GM21447 (cell line): Measurements from ENCODE around the gene AKIP1.
"Not testable (repeated sequence)": the region's sequence is repeated elsewhere in the genome, so short reads cannot be mapped to it uniquely, and the experiment has no call there.

Source experiments
- ATAC-seq: cut with Tn5 transposase; IDR thresholded peaks from one replicate; pipeline ENCODE4 v1.9.1; 2021; ENCODE audit not compliant: unreplicated experiment

AKIP1 gene

GRCh38 chr11:8911029-8911823 is at the start of gene AKIP1:
AKIP1 (plus strand) TSS chr11:8911189; CDS start chr11:8911450, 261 bp downstream.
- peak; percentile 75 for ATAC-seq

DNA sequence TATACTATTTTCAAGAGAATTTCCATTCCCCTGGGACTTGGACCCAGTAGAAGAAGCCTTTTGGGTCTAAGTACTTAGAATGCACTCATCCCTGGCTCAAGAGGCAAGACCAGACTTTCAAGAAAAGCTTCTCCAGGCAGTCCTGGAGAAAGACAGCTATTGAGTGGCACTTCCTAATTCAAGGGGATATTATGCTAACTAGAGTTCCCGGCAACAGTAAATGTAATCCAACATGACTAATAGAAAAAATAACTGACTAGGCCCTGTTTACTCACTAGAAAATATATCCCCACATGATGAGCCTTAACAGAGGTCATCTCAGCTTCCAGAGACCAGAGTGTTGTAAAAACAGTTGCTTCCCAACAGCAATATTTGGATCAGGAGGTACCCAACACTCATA is 47.2 kb upstream of the AKIP1 start:
- no peak for ATAC-seq

- ATAC-seq = no peak
Measured at GRCh38 chr11:8865304-8865703, 45.7 kb upstream of the AKIP1 start.

DNA sequence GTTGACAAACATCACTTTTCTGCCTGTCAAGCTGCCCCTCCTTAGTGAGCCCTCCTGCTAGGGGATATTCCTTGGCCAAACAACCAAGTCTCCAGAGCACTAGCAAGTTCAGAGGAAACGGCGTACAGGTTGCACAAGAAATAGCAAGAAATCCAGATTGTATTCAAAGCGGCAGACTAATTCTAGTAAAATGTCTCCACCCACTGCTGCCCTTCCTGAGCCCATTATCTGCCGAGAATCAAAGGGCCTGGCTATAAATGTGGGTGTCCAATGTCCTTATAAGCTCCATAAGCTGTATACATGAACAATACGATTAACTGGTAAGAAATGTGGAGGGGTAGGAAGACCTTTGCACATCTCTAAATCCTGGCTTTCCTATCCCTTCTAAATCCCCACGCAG is 44.0 kb upstream of the AKIP1 start:
- no peak for ATAC-seq

GRCh38 chr11:8867931-8868631 is 42.9 kb upstream of the AKIP1 start:
- ATAC-seq = no peak

DNA sequence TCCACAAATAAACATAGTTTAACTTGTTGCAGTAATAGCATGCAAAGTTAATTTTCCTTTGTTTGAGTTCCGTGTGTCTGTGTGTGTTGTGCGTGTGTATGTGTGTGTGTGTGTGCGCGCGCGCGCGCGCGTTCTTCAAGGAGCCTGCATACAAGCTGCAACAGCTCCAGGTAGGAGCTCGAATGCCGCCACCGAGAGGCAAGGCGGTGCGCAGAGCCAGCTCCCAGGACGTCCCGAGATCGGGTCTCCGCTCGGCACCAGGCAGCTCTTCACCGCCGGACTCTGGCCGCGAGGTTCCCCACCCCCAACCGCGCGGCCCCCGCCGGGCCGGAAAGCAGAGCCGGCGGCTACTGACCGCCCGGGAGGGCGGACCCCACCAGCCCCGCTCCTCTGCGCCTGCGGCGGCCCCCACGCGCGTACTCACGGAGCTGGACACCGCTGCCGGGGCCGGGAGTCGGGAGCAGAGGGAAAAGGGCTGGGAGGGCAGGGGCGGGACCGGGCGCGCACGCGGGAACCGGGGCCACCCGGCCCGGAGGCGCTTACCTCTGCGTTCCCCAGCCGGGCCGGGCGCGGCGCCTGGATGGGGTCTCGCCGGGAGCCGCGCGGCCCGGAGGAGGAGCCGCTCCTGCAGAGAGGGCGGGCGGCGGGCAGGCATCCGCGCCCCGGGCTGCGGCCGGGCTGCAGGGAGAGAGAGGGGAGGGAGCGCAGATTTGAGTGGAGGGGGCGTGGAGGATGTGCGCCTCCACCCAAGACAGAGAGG is 40.4 kb upstream of the AKIP1 start:
- ATAC-seq = no peak

GRCh38 chr11:8871171-8871775 is 39.7 kb upstream of the AKIP1 start:
- no peak for ATAC-seq

- ATAC-seq = no peak
Measured at GRCh38 chr11:8871962-8872361, 39.0 kb upstream of the AKIP1 start.

DNA sequence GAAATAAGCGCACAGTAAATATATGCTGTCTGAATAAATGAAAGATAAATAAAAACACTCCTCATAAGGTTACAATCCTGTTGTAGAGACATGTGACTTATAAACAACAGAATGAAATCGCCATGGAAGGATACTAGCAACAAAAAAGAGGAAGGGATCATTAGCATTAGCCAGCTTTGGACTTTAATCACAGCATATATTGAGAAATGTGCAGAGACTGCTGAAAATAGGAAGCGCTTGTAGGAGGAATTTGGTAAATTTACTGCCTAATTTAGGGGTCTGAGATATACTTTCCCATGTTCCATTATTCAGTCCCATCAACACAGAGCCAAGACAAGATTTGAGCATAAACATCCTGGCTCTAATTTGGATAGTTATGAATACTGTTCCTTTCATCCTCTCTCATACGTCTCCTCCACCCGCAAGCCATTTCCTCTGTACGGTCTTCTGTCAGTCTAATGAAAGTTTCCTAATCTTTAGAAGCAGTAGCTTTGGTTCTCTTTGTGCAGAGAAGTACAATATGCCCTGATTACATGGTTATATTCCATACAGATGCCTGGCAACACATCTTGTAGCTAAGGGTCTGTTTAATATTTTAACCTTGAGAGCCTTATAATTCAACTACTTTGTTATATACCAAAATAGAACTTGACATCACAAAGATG is 37.1 kb upstream of the AKIP1 start:
- ATAC-seq = no peak

GRCh38 chr11:8878771-8879170 is 32.2 kb upstream of the AKIP1 start:
- ATAC-seq = no peak

- ATAC-seq = not testable (repeated sequence)
Measured at GRCh38 chr11:8881585-8881984, 29.4 kb upstream of the AKIP1 start.

DNA sequence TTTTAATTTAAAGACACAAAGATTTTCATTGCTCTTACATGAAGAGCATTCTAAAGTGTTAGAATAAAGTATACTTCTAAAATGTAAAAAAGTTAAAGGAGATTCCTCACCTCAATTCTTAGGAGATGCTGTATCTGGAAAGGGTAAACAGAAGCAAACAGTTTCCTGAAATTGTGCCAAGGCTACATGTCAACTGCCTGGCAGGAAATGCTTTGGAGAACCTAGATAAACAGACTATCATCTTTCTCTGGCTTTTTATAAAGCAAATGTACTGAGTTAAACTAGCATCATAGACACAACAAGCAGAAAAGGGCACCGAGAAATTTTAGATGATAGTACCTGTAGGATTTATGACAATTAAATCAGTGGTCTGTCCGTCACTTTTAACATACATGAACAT is 24.7 kb upstream of the AKIP1 start:
- no peak for ATAC-seq

GRCh38 chr11:8891185-8891584 is 19.8 kb upstream of the AKIP1 start:
- not testable (repeated sequence) for ATAC-seq

DNA sequence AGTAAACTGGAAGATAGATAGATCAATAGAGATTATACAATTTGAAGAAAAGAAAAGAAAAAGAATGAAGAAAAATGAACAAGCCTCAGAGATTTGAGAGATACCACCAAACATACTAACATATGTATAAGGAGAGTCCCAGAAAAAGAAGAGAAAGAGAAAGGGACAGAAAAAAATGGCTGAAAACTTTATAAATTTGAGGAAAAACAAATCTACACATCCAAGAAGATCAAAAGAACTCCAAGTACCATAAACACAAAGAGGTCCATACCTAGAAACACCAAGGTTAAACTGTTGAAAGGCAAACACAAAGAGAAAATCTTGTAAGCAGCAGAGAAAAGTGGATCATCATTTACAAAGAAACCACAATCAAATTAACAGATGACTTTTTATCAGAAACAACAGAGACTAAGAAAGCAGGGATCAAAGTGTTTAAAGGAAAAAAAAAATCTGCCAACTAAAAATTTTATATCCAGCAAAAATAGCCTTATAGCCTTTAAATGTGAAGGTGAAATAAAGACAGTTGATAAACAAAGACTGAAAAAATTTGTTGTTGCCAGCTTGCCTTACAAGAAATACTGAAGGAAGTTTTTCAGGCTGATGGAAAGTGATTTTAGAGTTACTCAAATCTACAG is 11.8 kb upstream of the AKIP1 start:
- no peak for ATAC-seq

DNA sequence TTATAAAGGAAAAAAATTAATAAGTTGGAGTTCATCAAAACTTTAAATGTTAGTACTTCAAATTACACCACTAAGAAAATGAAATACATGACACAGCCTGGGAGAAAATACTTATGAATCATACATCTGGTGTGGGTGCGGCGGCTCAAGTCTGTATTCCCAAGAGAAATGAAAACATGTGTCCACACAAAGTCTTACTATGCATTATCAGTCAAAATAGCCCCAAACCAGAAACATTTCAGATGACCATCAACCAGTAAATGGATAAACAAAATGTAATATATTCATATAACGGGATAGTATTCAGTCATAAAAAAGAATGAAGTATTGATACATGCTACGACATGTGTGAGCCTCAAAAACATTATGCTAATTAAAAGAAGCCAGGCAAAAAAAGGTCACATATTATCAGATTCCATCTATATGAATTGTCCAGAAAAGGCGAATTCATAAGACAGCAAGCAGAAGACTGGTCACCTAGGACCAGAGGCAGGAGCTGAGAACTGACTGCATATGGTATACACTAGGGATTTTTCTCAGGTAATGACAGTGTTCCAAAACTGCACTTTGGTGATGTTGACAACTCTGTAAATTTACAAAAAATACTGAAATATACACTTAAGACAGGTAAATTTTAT is 5.3 kb upstream of the AKIP1 start:
- ATAC-seq = no peak

DNA sequence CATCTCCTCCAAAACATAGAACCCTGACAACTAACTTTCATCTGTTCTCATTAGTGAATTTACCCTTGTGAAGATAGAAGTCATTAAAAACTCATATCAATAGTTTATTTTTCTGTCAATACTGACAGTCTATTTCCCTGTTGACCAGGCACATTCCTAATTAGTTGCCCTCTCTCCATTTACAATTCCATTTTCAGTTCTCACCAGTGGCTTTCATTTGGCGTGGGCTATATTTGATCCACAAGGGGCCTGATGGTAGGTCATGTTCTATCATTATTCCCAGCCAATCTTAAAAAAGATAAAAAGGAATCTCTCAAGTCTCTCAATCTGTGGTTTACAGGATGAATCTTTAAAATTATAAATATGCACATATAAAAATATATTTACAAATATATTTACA is 3.9 kb upstream of the AKIP1 start:
- no peak for ATAC-seq

GRCh38 chr11:8908099-8908498 is 2.9 kb upstream of the AKIP1 start:
- ATAC-seq = no peak

GRCh38 chr11:8910649-8911026 is 351 bp upstream of the AKIP1 start:
- peak; percentile 14 for ATAC-seq

DNA sequence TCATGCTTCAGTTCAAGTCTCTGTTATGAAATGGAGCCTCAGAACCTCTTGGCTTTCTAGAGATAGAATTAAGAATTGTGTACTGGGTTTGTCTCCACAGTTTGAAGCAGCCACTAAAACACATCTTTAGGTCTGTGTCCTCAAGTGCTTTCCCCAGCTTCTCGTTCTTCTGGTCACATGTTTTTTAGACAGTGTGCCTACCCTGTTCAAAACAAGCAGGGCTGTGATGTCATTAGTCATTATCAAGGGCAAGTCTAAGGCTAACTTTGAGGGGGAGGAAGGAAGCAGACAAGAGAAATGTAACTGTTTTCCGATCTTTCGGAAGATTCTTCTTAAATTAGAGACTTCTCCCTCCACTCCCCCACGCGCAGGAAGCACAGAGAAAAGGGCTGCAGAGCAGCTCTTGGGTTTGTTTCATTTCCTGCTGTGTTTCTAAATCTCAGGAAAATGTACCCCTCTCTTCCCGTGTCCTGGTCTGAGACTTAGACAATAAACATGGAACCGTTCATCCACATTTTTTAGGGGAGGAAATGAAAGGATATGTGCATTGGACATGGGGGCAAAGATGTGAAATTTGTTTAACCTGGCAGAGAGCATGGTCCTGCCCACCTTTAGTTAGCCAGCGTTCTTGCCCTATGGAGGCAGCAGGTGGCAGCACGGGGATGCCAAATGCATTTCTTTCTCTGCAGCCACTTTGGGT is 3.1 kb downstream of the AKIP1 start:
- no peak for ATAC-seq
